ENCODE measurements around the gene GNS. TPM values are rescaled to one million over a fixed set of nuclear protein-coding genes. Genes with fewer than 3 reads are reported as not detected.

Gene GNS
- total and polyA plus RNA-seq, 2 of the 13 experiments (the other 11 are each of a cell fraction or from before 2014, with no cell fraction given): 49.8 to 51.0 TPM

- CTCF ChIA-PET (ENCODE audit: low intra/inter-chr PET ratio, low total read pairs): no interaction called here
- FAIRE-seq: no peak
- Histone ChIP-seq H3K4me2 (ENCODE audit: low read depth, low read length) (no peak overlapping the region), H3K27me3 (ENCODE audit: control insufficient read depth in 1 of 2, insufficient read depth in 2 of 2, low read length in 2 of 2) (no peaks in the 10 kb centered on the region; a peak in 1 of 5 replicates), H3K9me3 (ENCODE audit: low read length) (no peaks in the 10 kb centered on the region), H2AFZ (ENCODE audit: low read length) (no peak overlapping the region), H3K4me3 (replicated peaks in 1 of 3; ENCODE audit: insufficient read depth in 1 of 3, low read depth in 2 of 3, low read length in 3 of 3) (no peak overlapping the region), H3K79me2 (ENCODE audit: insufficient read depth, low read length) (no peaks in the 10 kb centered on the region), H3K4me1 (ENCODE audit: insufficient read depth, low read length) (0 out of 2 replicates have a peak, but pooled peaks cover 7% of the 10 kb centered on the region), H3K36me3 (replicated peaks in 1 of 2; ENCODE audit: control insufficient read depth in 1 of 2, insufficient read depth in 2 of 2, low read length in 2 of 2) (no peaks in the 10 kb centered on the region), H4K20me1 (ENCODE audit: insufficient read depth, low read length) (no peaks in the 10 kb centered on the region), H3K27ac (ENCODE audit: extremely low read length, insufficient read depth, low read length) (no peak overlapping the region), H3K9ac (ENCODE audit: insufficient read depth, low read depth, low read length) (no peak overlapping the region)
- no peak for DNase-seq (ENCODE audit: low spot score)
- 31% methylated on average over 5 of the region's 5 CpGs for WGBS (ENCODE audit: low lambda C conversion rate)
- no peak for ATAC-seq
- no TSS peak for BruUV-seq (replicated peaks)
- POLR2A ChIA-PET: no interaction called here
- TF ChIP-seq ELK4 (CRISPR knock-in tag; IDR thresholded peaks at IDR 0.05; ENCODE audit: borderline replicate concordance) (no peak), ZSCAN31 (CRISPR knock-in tag; IDR thresholded peaks at IDR 0.05; ENCODE audit: low read depth) (no peak), SNAPC2 (CRISPR knock-in tag; IDR thresholded peaks at IDR 0.05) (no peak), ZNF136 (CRISPR knock-in tag; IDR thresholded peaks at IDR 0.05; ENCODE audit: low read depth) (no peak), RCOR2 (CRISPR knock-in tag; IDR thresholded peaks at IDR 0.05) (no peak), ZNF337 (CRISPR knock-in tag; IDR thresholded peaks at IDR 0.05; ENCODE audit: borderline replicate concordance, low read depth) (no peak), CENPX (CRISPR knock-in tag; IDR thresholded peaks at IDR 0.05) (no peak), IRF1 (CRISPR knock-in tag; IDR thresholded peaks at IDR 0.05; ENCODE audit: low read depth) (no peak)
- in situ Hi-C loops (cut with HindIII; ENCODE audit: extremely low pct_ligation_motif_present, low pct_unique_long_range_greater_than_20kb) (no loop called here), intact Hi-C loops (cut with micrococcal nuclease; ENCODE audit: unreplicated experiment) (no loop called here)
Measured at GRCh38 chr12:64808110-64808509, 48.9 kb upstream of the GNS start.

Measured in HepG2 (cell line).